Fibroblast of villous mesenchyme (primary cell): ENCODE results near the gene COL20A1. TPM values are rescaled to one million over a fixed set of nuclear protein-coding genes. Genes with fewer than 3 reads are reported as not detected.

Experiments used
- DNase-seq: peaks from one replicate; pipeline ENCODE4 v3.0.0-alpha.2; 2010; ENCODE audit warnings: low read depth
- H3K4me3 ChIP-seq: 2 replicates; pipeline ENCODE4 v1.5.1; 2011; ENCODE audit warnings: low read depth, mild to moderate bottlenecking, low read length
- total RNA-seq: library from RNA; depleted of rRNA; stranded (reverse); fragments of >200 nt; gene quantifications from 2 replicates; pipeline ENCODE4 v1.2.3, GENCODE V29; 2012
- TF ChIP-seq, protein P1 (sequence below): IDR thresholded peaks from 2 replicates; pipeline ENCODE4 v1.5.1; 2012; ENCODE audit warnings: low read depth, mild to moderate bottlenecking, low read length; ENCODE audit not compliant: insufficient read depth

COL20A1 gene
- total RNA-seq, 1 donor = under 0.01 TPM

DNA sequence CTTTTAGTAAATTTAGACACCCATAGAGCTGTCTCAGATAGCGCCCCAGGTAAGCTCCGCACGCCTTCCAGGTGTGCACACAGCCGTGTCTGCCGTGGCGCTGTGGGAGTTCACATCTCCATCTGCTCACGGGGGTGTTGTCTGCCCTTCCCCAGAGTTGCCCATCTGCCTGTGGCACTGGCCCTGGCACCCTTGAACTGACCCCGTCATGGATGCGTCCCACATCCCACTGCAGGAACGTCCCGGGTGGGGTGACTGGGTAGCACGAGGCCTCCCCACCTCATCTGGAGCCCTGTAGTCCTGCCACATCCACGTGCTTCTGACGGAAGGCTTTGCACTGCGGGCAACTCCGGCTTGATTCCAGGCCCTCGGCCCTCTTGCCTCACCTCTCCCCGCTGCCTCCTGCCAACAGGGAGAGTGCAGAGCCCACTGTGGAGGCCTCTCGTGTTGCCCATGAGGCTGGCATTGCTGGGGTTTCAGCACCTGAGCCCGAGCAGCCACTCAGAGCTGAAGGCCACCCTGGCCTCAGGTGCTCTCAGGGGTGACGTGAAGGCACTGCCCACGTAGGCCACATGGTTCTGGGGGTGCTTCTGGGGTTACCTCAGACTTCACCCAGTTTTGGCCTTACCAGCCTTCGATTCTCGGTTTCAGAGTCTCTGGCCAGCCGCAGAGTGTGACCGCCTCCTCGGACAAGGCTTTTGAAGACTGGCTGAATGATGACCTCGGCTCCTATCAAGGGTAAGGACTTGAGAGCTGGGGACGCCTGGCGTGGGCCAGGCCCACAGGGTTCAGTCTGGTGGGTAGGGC is 15.3 kb upstream of the COL20A1 start:
- DNase-seq = no peak
- TF ChIP-seq, protein P1, sequence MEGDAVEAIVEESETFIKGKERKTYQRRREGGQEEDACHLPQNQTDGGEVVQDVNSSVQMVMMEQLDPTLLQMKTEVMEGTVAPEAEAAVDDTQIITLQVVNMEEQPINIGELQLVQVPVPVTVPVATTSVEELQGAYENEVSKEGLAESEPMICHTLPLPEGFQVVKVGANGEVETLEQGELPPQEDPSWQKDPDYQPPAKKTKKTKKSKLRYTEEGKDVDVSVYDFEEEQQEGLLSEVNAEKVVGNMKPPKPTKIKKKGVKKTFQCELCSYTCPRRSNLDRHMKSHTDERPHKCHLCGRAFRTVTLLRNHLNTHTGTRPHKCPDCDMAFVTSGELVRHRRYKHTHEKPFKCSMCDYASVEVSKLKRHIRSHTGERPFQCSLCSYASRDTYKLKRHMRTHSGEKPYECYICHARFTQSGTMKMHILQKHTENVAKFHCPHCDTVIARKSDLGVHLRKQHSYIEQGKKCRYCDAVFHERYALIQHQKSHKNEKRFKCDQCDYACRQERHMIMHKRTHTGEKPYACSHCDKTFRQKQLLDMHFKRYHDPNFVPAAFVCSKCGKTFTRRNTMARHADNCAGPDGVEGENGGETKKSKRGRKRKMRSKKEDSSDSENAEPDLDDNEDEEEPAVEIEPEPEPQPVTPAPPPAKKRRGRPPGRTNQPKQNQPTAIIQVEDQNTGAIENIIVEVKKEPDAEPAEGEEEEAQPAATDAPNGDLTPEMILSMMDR = no peak
- H3K4me3 ChIP-seq = no peak overlapping the region

DNA sequence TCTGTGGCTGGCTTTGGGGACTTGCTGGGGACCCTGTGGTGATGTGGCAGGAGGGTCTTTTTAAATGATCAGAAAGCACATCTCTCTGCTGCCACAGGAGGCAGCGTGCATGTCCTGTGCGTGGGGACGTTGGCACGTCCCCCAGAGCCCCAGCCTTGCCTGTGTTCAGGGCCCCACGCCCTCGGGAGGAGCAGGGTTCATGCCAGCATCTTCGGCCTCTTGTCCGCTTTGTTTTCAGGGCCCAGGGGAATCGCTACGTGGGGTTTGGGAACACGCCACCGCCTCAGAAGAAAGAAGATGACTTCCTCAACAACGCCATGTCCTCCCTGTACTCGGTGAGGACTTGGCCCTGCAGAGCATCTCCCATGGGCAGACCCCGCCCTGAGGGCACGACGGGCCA is 14.3 kb upstream of the COL20A1 start:
- no peak for DNase-seq
- TF ChIP-seq, protein P1 = no peak
- H3K4me3 ChIP-seq = no peak overlapping the region

DNA sequence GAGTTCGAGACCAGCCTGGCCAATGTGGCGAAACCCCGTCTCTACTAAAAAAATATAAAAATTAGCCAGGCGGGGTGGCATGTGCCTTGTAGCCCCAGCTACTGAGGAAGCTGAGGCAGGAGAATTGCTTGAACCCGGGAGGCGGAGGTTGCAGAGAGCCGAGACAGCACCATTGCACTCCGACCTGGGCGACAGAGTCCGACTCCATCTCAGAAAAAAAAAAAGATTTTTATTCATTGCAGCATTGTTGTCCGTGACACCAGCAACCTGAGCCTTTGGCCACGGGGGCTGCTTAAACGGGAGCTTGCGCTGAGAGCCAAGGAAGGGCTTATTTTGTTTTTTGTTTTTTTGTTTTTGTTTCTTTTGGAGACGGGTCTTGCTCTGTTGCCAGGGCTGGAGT is 13.1 kb upstream of the COL20A1 start:
- H3K4me3 ChIP-seq = no peak overlapping the region
- DNase-seq = no peak
- TF ChIP-seq, protein P1 = no peak

DNA sequence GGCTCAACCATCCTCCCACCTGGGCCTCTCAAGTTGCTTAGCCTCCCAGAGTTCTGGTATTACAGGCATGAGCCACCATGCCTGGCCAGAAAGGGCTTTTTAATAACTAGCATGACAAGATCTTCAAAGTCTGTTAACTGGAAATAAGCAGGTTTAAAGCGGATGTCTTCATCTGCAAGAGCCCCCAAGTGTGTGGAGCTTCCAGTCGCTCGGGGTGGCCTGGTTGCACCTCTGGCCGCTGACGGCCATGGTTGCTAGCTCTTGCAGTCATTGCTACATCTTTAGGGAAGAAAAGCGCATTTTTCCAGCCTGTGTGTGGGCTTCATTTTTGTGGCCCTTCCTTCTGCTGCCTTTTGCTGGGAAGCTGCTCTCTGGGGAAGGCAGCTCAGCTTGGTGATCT is 12.6 kb upstream of the COL20A1 start:
- TF ChIP-seq, protein P1 = no peak
- DNase-seq = no peak
- no peak overlapping the region for H3K4me3 ChIP-seq

DNA sequence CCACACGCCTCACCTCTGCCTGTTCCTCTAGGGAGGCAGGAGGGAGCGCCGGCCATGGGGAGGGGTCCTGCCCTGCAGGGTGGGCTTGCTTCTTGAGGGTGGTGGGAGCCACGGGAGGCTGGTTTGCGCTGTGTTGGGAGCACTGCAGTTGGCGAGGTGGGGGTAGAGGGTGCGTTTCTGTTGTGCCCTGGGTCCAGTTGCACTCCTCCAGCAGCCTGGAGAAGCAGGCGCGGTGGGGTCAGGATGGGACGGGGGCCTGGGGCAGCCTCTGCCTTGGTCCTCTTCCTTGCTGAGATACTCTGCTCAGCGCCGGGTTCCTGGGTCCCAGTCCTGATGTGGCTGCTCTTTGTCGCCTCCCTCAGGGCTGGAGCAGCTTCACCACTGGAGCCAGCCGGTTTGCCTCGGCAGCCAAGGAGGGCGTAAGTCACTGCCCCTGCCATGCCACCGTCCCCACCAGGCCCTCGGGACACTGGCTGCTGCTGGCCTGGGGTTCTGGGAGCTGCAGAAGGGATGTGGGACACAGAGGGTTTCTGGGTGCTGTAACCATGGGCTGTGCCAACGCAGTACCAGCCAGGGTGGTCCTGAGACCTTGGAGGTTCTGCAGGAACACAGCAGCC is 11.9 kb upstream of the COL20A1 start:
- DNase-seq = no peak
- H3K4me3 ChIP-seq = no peak overlapping the region
- TF ChIP-seq, protein P1 = peak; percentile 29

DNA sequence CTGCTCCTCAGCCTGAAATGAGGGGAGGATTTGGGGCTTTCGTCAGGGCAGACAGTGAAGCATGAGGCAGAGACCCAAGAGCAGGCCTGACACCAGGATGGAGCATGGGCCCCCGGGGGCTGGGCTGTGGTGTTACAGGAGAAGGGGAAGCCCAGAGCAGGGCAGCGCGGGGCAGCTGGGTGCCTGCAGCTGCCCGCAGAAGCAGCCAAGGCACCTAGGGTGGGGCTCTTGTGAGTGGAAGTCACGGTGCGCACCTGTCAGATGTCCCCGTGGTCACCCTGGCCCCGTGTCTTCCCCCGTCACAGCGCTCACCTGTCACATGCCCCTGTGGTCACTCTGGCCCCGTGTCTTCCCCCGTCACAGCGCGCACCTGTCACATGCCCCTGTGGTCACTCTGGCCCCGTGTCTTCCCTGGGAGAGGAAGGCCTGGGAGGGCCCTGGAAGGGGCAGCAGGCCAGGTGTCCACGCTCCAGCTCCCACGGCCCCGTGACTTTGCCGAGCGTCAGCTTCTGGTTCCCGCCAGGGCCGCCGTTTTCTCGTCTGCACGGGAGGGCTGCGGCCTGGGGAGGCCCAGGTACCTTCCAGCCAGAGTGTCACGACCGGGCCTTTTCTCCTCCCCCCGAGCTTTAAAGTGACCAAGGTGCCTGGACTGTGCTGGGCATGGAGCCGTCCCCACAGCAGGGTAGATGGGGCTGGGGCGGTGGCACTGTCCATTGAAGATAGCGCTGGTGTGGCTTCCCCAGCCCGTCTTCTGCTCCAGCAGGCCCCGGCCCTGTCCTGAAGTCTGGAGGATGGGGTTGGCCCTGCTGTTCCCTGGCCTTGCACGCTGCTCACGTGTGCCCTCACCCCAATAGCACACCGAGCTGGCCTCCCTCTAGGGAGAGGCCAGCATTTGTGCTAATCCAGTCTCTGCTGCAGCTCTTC is 11.0 kb upstream of the COL20A1 start:
- no peak for DNase-seq
- TF ChIP-seq, protein P1 = no peak
- no peak overlapping the region for H3K4me3 ChIP-seq
